Aorta (tissue), 5 donors: ENCODE data around the gene HMGXB4. TPM values are rescaled to one million over a fixed set of nuclear protein-coding genes. Genes with fewer than 3 reads are reported as not detected.

Source experiments
- ATAC-seq: fragments of 200-7000 bp; cut with Tn5 transposase; one replicate; pipeline ENCODE4 v1.9.1; 2022; ENCODE audit warnings: moderate library complexity; ENCODE audit not compliant: low FRiP score
- DNase-seq, 2 donors: peaks; one replicate each; pipeline ENCODE4 v3.0.0-alpha.2; 2020
- H3K27ac ChIP-seq, 2 donors: one replicate each; pipeline ENCODE4 v1.5.1; 2013; ENCODE audit warnings: low read length in 2 of 2, mild to moderate bottlenecking in 2 of 2, moderate library complexity in 2 of 2, control low read depth in 1 of 2, inconsistent platforms in 1 of 2, low read depth in 1 of 2
- H3K27me3 ChIP-seq, 2 donors: one replicate each; pipeline ENCODE4 v1.6.1; 2013; ENCODE audit warnings: control low read depth in 1 of 2, low read length in 1 of 2, mild to moderate bottlenecking in 1 of 2, moderate library complexity in 1 of 2; ENCODE audit not compliant: insufficient read depth in 2 of 2, control insufficient read depth in 1 of 2
- H3K36me3 ChIP-seq, 2 donors: one replicate each; pipeline ENCODE4 v1.6.1; 2013; ENCODE audit warnings: control low read depth in 1 of 2, low read length in 1 of 2, mild to moderate bottlenecking in 1 of 2; ENCODE audit not compliant: insufficient read depth in 2 of 2, control insufficient read depth in 1 of 2
- H3K4me1 ChIP-seq, 2 donors: one replicate each; pipeline ENCODE4 v1.6.1; 2013; ENCODE audit warnings: low read length in 2 of 2, control low read depth in 1 of 2, mild to moderate bottlenecking in 1 of 2, moderate library complexity in 1 of 2; ENCODE audit not compliant: insufficient read depth in 2 of 2, control insufficient read depth in 1 of 2
- H3K4me3 ChIP-seq, 2 donors: one replicate each; pipeline ENCODE4 v1.5.1; 2013; ENCODE audit warnings: low read length in 2 of 2, control low read depth in 1 of 2, mild to moderate bottlenecking in 1 of 2
- H3K9me3 ChIP-seq: one replicate; pipeline ENCODE4 v1.6.1; 2013; ENCODE audit warnings: mild to moderate bottlenecking, low read length; ENCODE audit not compliant: control insufficient read depth
- WGBS, 2 donors: extraction: QIAGEN DNeasy Blood & Tissue Kit; methylation state at CpG; one replicate each; pipeline ENCODE4 v1.1.7; 2013; 5-methylcytosine and 5-hydroxymethylcytosine counted together
- intact Hi-C, 2 donors: fragments of 100-400 bp; cut with DNase I; formaldehyde crosslinking; loops; one replicate each; pipeline versions ENCODE4 v1.14.2 to v1.15.0; 2022
- polyA plus RNA-seq, 2 donors: library from polyadenylated mRNA; stranded (reverse); fragments of 200-250 nt; gene quantifications; one replicate each; pipeline ENCODE4 v1.2.3, GENCODE V29; 2013
- total RNA-seq, 2 donors: library from RNA; stranded (reverse); fragmentation: NEBNext Ultra II Directional; extraction: Animal tissue kit (Norgen Biotek cat#: 25700); gene quantifications; one replicate each; pipeline ENCODE4 v1.2.1, GENCODE V29; 2021
- donor health status: healthy with polysubstance abuse.
- donor health status: Bipolar disorder and iron deficiency.
- donor health status: DM: no; HTN: no; CAD: no.
- donor health status: DM: no; HTN: no; CAD: no.
- donor health status: DM: yes; HTN: yes; CAD: no.

The HMGXB4 gene
- total and polyA plus RNA-seq, 4 donors = 7.5 to 16.0 (median 12.3) TPM

GRCh38 chr22:35218079-35218478 is 39.2 kb upstream of the HMGXB4 start:
- intact Hi-C loops = no loop called here
- DNase-seq (no peak), ATAC-seq (no peak)

GRCh38 chr22:35219012-35219411 is 38.3 kb upstream of the HMGXB4 start:
- Histone ChIP-seq H3K4me1 (no peaks in the 10 kb centered on the region), H3K27me3 (peaks cover 0 to 1% of the 10 kb centered on the region in 2 donors), H3K36me3 (no peaks in the 10 kb centered on the region), H3K27ac (no peak overlapping the region), H3K9me3 (peaks cover 7% of the 10 kb centered on the region), H3K4me3 (no peak overlapping the region)
- WGBS, 2 donors = 61 to 62% methylated on average over 3 of the region's 3 CpGs
- no peak for ATAC-seq
- intact Hi-C loops = no loop called here
- DNase-seq = no peak

More at GRCh38 chr22:35218079-35218478, 39.2 kb upstream of the HMGXB4 start:
- no peaks in the 10 kb centered on the region for H3K36me3 ChIP-seq
- H3K27ac ChIP-seq = no peak overlapping the region
- peaks cover 0 to 1% of the 10 kb centered on the region in 2 donors for H3K27me3 ChIP-seq
- no peaks in the 10 kb centered on the region for H3K4me1 ChIP-seq
- H3K4me3 ChIP-seq = no peak overlapping the region
- H3K9me3 ChIP-seq = peaks cover 7% of the 10 kb centered on the region

GRCh38 chr22:35220221-35220620 is 37.1 kb upstream of the HMGXB4 start:
- 66% methylated on average over 2 of the region's 2 CpGs for WGBS, 2 donors
- DNase-seq (no peak), ATAC-seq (no peak)
- Histone ChIP-seq H3K4me1 (no peaks in the 10 kb centered on the region), H3K36me3 (no peaks in the 10 kb centered on the region), H3K9me3 (peaks cover 6% of the 10 kb centered on the region), H3K27me3 (peaks cover 0 to 1% of the 10 kb centered on the region in 2 donors), H3K4me3 (no peak overlapping the region), H3K27ac (no peak overlapping the region)
- intact Hi-C loops = no loop called here

- H3K27ac ChIP-seq = no peak overlapping the region
- H3K27me3 ChIP-seq = peaks cover 0 to 2% of the 10 kb centered on the region in 2 donors
- ATAC-seq (no peak), DNase-seq (no peak)
- H3K4me1 ChIP-seq = no peaks in the 10 kb centered on the region
- H3K36me3 ChIP-seq = no peaks in the 10 kb centered on the region
- WGBS, 2 donors = 66 to 70% methylated on average over 4 of the region's 4 CpGs
- no peak overlapping the region for H3K4me3 ChIP-seq
- H3K9me3 ChIP-seq = peaks cover 6% of the 10 kb centered on the region
- intact Hi-C loops = no loop called here
Measured at GRCh38 chr22:35225010-35225409, 32.3 kb upstream of the HMGXB4 start.

- WGBS, 2 donors = 53 to 58% methylated on average over 5 of the region's 5 CpGs
- Histone ChIP-seq H3K9me3 (peaks cover 6% of the 10 kb centered on the region), H3K27me3 (peaks cover 0 to 2% of the 10 kb centered on the region in 2 donors), H3K4me1 (no peaks in the 10 kb centered on the region), H3K36me3 (no peaks in the 10 kb centered on the region), H3K4me3 (no peak overlapping the region), H3K27ac (no peak overlapping the region)
- DNase-seq (no peak), ATAC-seq (no peak)
- intact Hi-C loops = no loop called here
Measured at GRCh38 chr22:35226958-35227647, 30.2 kb upstream of the HMGXB4 start.

GRCh38 chr22:35229865-35230264 is 27.4 kb upstream of the HMGXB4 start:
- 86 to 88% methylated on average over 7 of the region's 7 CpGs for WGBS, 2 donors
- Histone ChIP-seq H3K27ac (no peak overlapping the region), H3K27me3 (peaks cover 0 to 4% of the 10 kb centered on the region in 2 donors), H3K9me3 (peaks cover 6% of the 10 kb centered on the region), H3K4me3 (no peak overlapping the region), H3K36me3 (no peaks in the 10 kb centered on the region), H3K4me1 (no peaks in the 10 kb centered on the region)
- DNase-seq (no peak), ATAC-seq (no peak)
- intact Hi-C loops = no loop called here

- ATAC-seq (no peak), DNase-seq (no peak)
- Histone ChIP-seq H3K4me1 (no peaks in the 10 kb centered on the region), H3K27me3 (peaks cover 0 to 4% of the 10 kb centered on the region in 2 donors), H3K4me3 (no peak overlapping the region), H3K36me3 (no peaks in the 10 kb centered on the region), H3K9me3 (peaks cover 6% of the 10 kb centered on the region), H3K27ac (no peak overlapping the region)
- intact Hi-C loops = no loop called here
Measured at GRCh38 chr22:35230417-35230816, 26.9 kb upstream of the HMGXB4 start.

- intact Hi-C loops = no loop called here
- peaks cover 0 to 4% of the 10 kb centered on the region in 2 donors for H3K27me3 ChIP-seq
- ATAC-seq = no peak
- no peaks in the 10 kb centered on the region for H3K4me1 ChIP-seq
- peaks cover 6% of the 10 kb centered on the region for H3K9me3 ChIP-seq
- no peak overlapping the region for H3K27ac ChIP-seq
- no peaks in the 10 kb centered on the region for H3K36me3 ChIP-seq
- no peak for DNase-seq
- no peak overlapping the region for H3K4me3 ChIP-seq
- WGBS, 2 donors = 45 to 50% methylated on average over 16 of the region's 16 CpGs
Measured at GRCh38 chr22:35230839-35231584, 26.3 kb upstream of the HMGXB4 start.

- peak; percentile 49 to 78 for DNase-seq
- no peak for ATAC-seq
- Histone ChIP-seq H3K4me1 (no peaks in the 10 kb centered on the region), H3K4me3 (no peak overlapping the region), H3K36me3 (no peaks in the 10 kb centered on the region), H3K27ac (no peak overlapping the region), H3K27me3 (peaks cover 0 to 4% of the 10 kb centered on the region in 2 donors), H3K9me3 (peaks cover 6% of the 10 kb centered on the region)
- intact Hi-C loops = no loop called here
- WGBS, 2 donors = 17% methylated on average over 7 of the region's 7 CpGs
Measured at GRCh38 chr22:35231585-35232084, 25.7 kb upstream of the HMGXB4 start.
